GM12891 (cell line): ENCODE results near the gene MYDGF. TPM values are rescaled to one million over a fixed set of nuclear protein-coding genes. Genes with fewer than 3 reads are reported as not detected.
"Not testable (repeated sequence)": the region's sequence is repeated elsewhere in the genome, so short reads cannot be mapped to it uniquely, and the experiment has no call there.

Experiments
- DNase-seq: peaks from one replicate; pipeline ENCODE4 v3.0.0; 2011; ENCODE audit warnings: low spot score; ENCODE audit not compliant: insufficient read length
- FAIRE-seq: peaks from 2 replicates; lab custom pipeline; 2011; peaks lifted over from hg19 to GRCh38; lab: Jason Lieb, UNC
- PAX5 ChIP-seq: IDR thresholded peaks from 2 replicates; pipeline ENCODE4 v1.6.1; 2011; ENCODE audit warnings: low read length, moderate library complexity, mild to moderate bottlenecking; ENCODE audit not compliant: insufficient read depth, severe bottlenecking
- POLR2A ChIP-seq: IDR thresholded peaks from 2 replicates; pipeline ENCODE4 v1.6.1; 2011; ENCODE audit warnings: low read depth, low read length, control low read depth
- POLR2AphosphoS5 ChIP-seq: IDR thresholded peaks from 2 replicates; pipeline ENCODE4 v1.6.1; 2011; ENCODE audit warnings: low read depth, low read length, control low read depth
- POU2F2 ChIP-seq: IDR thresholded peaks from 2 replicates; pipeline ENCODE4 v1.6.1; 2011; ENCODE audit warnings: low read depth, mild to moderate bottlenecking, control low read depth, low read length, moderate library complexity
- SPI1 ChIP-seq: IDR thresholded peaks from 2 replicates; pipeline ENCODE4 v1.6.1; 2011; ENCODE audit warnings: low read depth, low read length, control low read depth
- TAF1 ChIP-seq: IDR thresholded peaks from 2 replicates; pipeline ENCODE4 v1.6.1; 2011; ENCODE audit warnings: low read depth, low read length, control low read depth
- polyA plus RNA-seq: library from polyadenylated mRNA; unstranded; fragments of >200 nt; gene quantifications from one replicate; pipeline ENCODE4 v1.2.1, GENCODE V29; 2012; ENCODE audit warnings: low read depth, missing spikeins, inconsistent platforms; ENCODE audit not compliant: missing spikeins

Gene MYDGF
- 85.7 TPM for polyA plus RNA-seq

DNA sequence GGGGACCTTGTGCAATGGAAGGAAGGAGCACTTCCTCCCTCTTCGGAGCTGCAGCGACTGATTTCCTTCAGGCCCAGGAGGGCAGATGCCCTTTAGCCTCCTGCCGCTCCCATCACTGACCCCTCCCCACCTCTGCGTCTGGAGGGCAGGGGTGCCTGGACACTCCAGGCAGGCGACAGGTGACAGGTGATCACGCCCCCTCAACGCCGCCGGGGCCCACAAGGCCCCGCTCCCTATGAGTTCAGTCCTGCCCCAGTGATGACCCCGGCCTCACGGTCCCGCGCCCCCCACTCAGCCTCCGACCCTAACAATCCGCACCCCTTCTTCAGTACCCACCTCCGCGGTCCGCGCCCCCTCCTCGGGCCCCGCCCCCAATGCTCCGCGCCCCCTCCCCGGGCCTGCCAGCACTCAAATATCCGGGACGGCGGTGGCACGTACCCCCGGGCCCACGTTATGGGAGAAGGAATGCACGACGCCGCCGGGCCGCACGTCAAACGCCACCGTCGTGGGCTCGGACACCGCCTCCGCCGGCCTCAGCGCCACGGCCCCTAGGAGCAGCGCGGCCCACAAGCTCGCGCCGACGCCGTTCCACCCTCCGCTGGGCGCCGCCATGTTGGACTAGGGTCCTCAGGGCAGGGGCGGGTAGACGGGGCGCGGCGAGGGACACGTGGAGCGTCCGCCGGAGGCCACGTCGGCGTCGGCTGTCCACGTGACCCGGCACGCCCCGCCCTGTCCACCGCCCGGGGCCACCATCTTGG is at the start of gene MYDGF:
TSS of gene MYDGF (minus strand) at position 620 of the 758 bp plus-strand sequence. CDS start at position 612, 8 bp downstream.
- TF ChIP-seq POLR2AphosphoS5 (peak; percentile 72), TAF1 (peak; percentile 88), SPI1 (peak; percentile 74), POLR2A (peak; percentile 72), POU2F2 (no peak), PAX5 (no peak)
- peak; percentile 100 for DNase-seq
- FAIRE-seq = peak; percentile 98

- TF ChIP-seq POLR2A (no peak), TAF1 (no peak), POU2F2 (no peak), POLR2AphosphoS5 (no peak), SPI1 (no peak)
- FAIRE-seq = no peak
Measured at GRCh38 chr19:4719499-4719866, 49.3 kb upstream of the MYDGF start.

DNA sequence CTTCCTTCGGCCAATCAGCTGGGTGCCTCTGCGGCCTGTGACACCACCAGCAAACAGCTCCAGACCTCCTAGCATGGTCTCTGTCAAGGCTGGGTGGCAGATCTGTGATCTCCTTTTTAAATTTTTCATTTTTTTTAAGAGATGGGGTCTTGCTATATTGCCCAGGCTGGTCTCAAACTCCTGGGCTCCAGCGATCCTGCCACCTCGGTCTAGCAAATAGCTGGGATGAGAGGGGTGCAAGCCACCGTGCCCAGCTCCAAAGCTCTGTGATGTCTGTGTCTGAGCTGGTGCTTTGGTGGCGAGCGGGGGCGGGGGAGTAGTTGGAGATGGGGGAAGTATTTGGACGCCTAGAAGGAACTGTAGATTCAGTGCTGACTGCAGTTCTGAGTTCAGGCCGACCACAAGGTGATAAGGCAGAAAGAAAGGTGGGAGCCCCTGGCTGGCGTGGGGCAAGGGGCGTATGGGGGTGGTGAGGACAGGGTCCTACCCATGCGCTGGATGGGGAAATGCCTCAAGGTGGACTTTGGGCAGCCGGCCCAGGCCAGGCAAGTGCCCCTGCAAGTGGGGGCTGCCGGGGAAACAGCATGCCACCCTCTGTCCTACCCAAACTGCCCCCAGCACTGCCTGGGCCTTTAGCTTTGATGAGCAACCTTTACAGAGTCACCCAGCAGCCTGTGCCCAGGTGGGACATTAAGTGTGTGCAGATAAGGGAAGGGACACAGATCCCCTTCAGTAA is 48.0 kb upstream of the MYDGF start:
- TF ChIP-seq POLR2AphosphoS5 (no peak), POLR2A (no peak), TAF1 (no peak), POU2F2 (no peak), PAX5 (no peak), SPI1 (no peak)
- DNase-seq = no peak
- no peak for FAIRE-seq

More at GRCh38 chr19:4719499-4719866, 49.3 kb upstream of the MYDGF start:
- no peak for DNase-seq

- no peak for FAIRE-seq
- DNase-seq = no peak
- TF ChIP-seq POU2F2 (no peak), SPI1 (no peak), TAF1 (no peak), POLR2AphosphoS5 (no peak), PAX5 (no peak), POLR2A (no peak)
Measured at GRCh38 chr19:4717191-4717965, 47.2 kb upstream of the MYDGF start.

DNA sequence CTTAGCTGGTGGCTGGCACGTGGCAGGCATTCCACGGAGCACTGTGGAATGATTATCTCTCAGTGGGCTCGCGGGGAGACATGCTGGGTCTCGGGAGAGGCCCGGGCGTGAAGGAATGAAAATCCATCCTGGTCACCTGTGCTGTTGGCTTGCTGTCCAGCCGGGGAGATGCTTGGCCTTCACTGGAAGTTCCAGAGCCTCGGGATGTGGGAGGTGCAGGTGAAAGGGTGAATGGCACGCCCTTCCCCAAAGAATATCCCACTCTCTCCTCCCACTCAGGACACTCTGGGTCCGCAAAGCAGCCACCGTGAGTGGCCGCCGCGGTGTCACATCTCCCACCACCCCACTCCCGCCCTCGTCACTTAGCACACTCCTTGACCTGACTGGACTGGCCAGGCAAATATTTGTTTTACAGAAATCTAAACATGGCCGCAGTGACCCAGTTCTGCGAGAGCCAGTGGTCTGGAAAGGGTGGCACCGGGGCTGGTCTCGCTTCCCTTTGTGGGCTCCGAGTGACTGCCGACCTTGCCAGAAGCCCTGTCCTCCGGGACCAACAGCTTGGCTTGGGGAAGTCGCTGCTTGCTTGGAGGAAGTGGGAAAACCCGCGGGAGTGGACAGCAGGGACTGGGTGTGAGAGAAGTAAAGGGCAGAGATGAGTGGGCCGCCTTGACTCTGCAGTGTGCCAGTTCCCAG is 45.5 kb upstream of the MYDGF start:
- no peak for FAIRE-seq
- TF ChIP-seq PAX5 (no peak), SPI1 (no peak), POLR2A (no peak), POU2F2 (no peak), TAF1 (no peak), POLR2AphosphoS5 (no peak)
- DNase-seq = no peak

DNA sequence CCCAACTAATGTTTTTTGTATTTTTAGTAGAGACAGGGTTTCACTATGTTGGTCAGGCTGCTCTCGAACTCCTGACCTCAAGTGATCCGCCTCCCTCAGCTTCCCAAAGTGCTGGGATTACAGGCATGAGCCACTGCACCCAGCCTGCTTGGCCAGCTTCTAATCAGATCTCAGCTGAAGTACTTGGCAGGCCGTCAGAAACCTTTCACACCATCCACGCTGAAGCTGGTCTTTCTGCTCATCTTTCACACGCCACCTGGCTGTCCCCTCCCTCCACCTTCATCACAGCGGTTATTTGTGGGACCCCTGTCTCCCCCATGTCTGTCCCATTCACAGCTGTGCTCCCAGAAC is 45.0 kb upstream of the MYDGF start:
- FAIRE-seq, DNase-seq: not testable (repeated sequence)

GRCh38 chr19:4714016-4714415 is 43.9 kb upstream of the MYDGF start:
- TF ChIP-seq POLR2AphosphoS5 (no peak), POLR2A (no peak), POU2F2 (no peak), PAX5 (no peak), TAF1 (no peak), SPI1 (no peak)
- no peak for DNase-seq
- no peak for FAIRE-seq

DNA sequence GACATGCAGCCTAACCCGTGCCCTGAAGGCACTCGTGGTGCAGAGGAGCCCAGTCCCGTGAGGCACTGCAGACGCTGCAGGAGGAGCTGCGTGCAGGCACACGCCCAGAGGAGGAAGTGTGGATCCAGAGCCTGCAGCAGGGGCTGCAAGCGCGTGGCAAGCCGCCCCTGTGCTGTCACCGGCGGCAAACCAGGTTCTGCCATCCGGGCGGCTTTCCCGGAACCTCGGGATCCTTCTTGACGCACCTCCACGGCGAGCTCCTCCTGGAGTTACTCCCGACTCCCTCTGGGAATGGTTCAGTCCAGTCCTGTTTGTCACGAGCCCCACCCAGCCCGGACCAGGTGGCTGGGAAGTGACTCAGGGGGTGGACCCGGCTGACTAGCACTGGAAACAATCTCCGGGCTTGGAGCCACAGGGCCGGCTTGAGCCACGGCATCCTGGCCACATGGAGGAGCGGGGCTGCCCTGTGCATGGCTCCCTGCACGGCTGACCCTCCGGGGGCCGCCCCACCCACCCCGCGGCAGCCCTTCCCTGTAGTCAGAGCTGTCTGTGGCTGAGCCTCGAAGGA is 43.3 kb upstream of the MYDGF start:
- FAIRE-seq (no peak), DNase-seq (no peak)
- TF ChIP-seq POLR2AphosphoS5 (no peak), SPI1 (no peak), POU2F2 (no peak), POLR2A (no peak)

DNA sequence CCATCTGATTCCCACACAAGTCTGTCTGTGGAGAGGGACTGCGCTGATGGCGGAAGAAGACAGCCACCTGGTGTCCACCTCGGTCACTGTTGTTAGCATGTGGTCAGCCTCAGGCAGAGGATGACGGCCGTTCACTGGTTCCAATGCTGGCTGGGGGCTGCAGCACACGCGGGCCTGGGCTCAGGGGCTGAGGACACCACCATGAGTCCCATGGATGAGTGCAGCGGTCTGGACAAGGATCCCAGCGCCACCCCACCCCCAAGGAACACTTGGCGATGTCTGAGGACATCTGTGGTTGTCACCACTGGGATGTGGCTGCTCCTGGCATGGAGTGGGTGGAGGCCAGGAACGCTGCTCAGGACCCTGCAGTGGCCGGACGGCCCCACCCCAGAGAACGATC is 42.6 kb upstream of the MYDGF start:
- DNase-seq (no peak), FAIRE-seq (no peak)
- TF ChIP-seq PAX5 (no peak), POLR2AphosphoS5 (no peak), POLR2A (no peak), POU2F2 (no peak), SPI1 (no peak), TAF1 (no peak)
